ENCODE measurements around the gene LTN1. TPM values are rescaled to one million over a fixed set of nuclear protein-coding genes. Genes with fewer than 3 reads are reported as not detected.

LTN1 gene
- total RNA-seq, 1 experiment from 2014 or later, result 18.7 TPM

DNA sequence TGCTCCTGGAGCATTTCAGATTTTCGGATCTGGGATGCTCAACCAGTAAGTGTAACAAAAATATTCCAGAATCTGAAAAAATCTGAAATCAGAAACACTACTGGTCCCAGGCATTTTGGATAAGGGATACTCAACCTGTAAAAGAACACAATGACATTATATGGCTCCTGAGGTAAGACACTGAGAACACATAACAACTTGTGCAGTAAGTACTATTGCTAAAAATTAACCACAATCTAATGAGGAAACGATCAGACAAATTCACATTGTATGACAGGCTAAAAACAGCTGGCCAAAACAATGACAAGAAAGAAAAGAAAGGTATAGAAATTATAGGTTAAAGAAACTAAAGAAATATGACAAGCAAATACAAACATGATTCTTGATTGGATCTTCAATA is 54.9 kb downstream of the LTN1 start:
- POLR2A ChIA-PET (ENCODE audit: unreplicated experiment), result no interaction called here

DNA sequence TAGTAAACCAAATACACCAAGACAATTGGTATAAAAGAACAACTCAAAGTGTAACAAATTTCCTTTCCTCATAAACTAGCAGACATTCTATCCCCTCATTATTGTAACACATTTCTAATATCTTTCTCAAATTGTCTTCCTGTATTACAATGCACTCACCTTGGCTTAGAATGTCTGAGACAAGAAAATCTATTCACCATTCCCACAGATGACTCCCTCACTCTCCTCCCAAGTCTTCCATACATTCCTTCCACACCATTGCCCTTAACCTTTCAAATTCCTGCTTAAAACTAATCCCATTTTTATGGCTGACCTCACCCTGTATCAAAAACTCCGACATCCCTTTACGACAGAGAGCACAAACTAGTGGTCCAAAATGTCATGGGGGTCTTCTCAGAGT is 56.0 kb downstream of the LTN1 start:
- Histone ChIP-seq H3K27me3 (ENCODE audit: insufficient read depth, low read depth) (no peaks in the 10 kb centered on the region), H3K9me3 (ENCODE audit: insufficient read depth, low read depth) (no peaks in the 10 kb centered on the region), H3K79me2 (ENCODE audit: low read depth) (no peaks in the 10 kb centered on the region), H4K20me1 (ENCODE audit: insufficient read depth) (no peaks in the 10 kb centered on the region), H3F3A (ENCODE audit: insufficient read depth, low read depth) (no peaks in the 10 kb centered on the region), H3K9me2 (ENCODE audit: insufficient read depth) (no peaks in the 10 kb centered on the region), H3K4me2 (no peak overlapping the region), H3K4me3 (no peak overlapping the region), H3K27ac (no peak overlapping the region), H2AFZ (no peak overlapping the region), H3K36me3 (ENCODE audit: low read depth) (no peaks in the 10 kb centered on the region), H3K4me1 (replicated peaks; ENCODE audit: insufficient read depth) (no peaks in the 10 kb centered on the region)
- BruUV-seq (replicated peaks), result no TSS peak
- no peak for DNase-seq
- ChIA-PET CTCF (interaction anchor here (0.8 kb wide), 1 partner anchor 191 kb away, joined by 3 read pairs; no protein-coding TSS in a partner anchor), POLR2A (ENCODE audit: unreplicated experiment) (no interaction called here)
- TF ChIP-seq, protein P1, sequence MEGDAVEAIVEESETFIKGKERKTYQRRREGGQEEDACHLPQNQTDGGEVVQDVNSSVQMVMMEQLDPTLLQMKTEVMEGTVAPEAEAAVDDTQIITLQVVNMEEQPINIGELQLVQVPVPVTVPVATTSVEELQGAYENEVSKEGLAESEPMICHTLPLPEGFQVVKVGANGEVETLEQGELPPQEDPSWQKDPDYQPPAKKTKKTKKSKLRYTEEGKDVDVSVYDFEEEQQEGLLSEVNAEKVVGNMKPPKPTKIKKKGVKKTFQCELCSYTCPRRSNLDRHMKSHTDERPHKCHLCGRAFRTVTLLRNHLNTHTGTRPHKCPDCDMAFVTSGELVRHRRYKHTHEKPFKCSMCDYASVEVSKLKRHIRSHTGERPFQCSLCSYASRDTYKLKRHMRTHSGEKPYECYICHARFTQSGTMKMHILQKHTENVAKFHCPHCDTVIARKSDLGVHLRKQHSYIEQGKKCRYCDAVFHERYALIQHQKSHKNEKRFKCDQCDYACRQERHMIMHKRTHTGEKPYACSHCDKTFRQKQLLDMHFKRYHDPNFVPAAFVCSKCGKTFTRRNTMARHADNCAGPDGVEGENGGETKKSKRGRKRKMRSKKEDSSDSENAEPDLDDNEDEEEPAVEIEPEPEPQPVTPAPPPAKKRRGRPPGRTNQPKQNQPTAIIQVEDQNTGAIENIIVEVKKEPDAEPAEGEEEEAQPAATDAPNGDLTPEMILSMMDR (conservative IDR thresholded peaks at IDR 0.05), result no peak
- TF ChIP-seq EZH2 (IDR thresholded peaks at IDR 0.05; ENCODE audit: low read depth), result no peak
- intact Hi-C loops (cut with micrococcal nuclease; ENCODE audit: unreplicated experiment), result no loop called here

More for the DNA sequence above, 54.9 kb downstream of the LTN1 start:
- Histone ChIP-seq H3K27me3 (ENCODE audit: insufficient read depth, low read depth) (no peaks in the 10 kb centered on the region), H3K9me3 (ENCODE audit: insufficient read depth, low read depth) (no peaks in the 10 kb centered on the region), H3K4me3 (no peak overlapping the region), H3K27ac (no peak overlapping the region), H3F3A (ENCODE audit: insufficient read depth, low read depth) (no peaks in the 10 kb centered on the region), H2AFZ (no peak overlapping the region), H3K36me3 (ENCODE audit: low read depth) (no peaks in the 10 kb centered on the region; the same call in 1 of the 2 replicates), H3K4me1 (replicated peaks; ENCODE audit: insufficient read depth) (no peaks in the 10 kb centered on the region), H3K4me2 (no peak overlapping the region), H3K9me2 (ENCODE audit: insufficient read depth) (no peaks in the 10 kb centered on the region), H4K20me1 (ENCODE audit: insufficient read depth) (no peaks in the 10 kb centered on the region), H3K79me2 (ENCODE audit: low read depth) (no peaks in the 10 kb centered on the region)
- no peak for TF ChIP-seq EZH2 (IDR thresholded peaks at IDR 0.05; ENCODE audit: low read depth)
- TF ChIP-seq, protein P1 (conservative IDR thresholded peaks at IDR 0.05), result no peak
- no TSS peak for BruUV-seq (replicated peaks)
- intact Hi-C loops (cut with micrococcal nuclease; ENCODE audit: unreplicated experiment), result no loop called here
- CTCF ChIA-PET, result no interaction called here
- no peak for DNase-seq

DNA sequence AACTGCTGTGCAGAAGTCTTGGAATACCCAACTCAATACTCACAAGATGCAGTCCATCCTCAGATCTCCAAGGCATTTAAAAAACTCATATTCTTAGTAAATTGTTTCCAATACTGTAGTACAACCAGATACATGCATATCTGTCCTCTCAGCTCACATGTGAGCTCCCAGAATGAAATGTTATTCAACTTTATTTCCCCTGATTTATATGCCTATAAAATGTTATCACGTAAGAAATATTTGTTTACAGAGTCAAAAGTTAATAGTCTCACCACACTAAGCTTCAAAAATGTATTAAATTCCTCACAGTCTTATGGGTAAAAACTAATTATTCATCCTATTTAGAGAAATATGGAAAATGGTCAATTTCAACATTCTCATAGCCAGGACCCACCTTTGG is 56.6 kb downstream of the LTN1 start:
- no peaks in the 10 kb centered on the region for H3K4me1 ChIP-seq (replicated peaks; ENCODE audit: insufficient read depth)
- no peak overlapping the region for H3K27ac ChIP-seq
- BruUV-seq (replicated peaks), result no TSS peak
- H4K20me1 ChIP-seq (ENCODE audit: insufficient read depth), result no peaks in the 10 kb centered on the region
- no peaks in the 10 kb centered on the region for H3K9me3 ChIP-seq (ENCODE audit: insufficient read depth, low read depth)
- no peaks in the 10 kb centered on the region for H3F3A ChIP-seq (ENCODE audit: insufficient read depth, low read depth)
- H3K9me2 ChIP-seq (ENCODE audit: insufficient read depth), result no peaks in the 10 kb centered on the region
- H3K79me2 ChIP-seq (ENCODE audit: low read depth), result no peaks in the 10 kb centered on the region
- intact Hi-C loops (cut with micrococcal nuclease; ENCODE audit: unreplicated experiment), result no loop called here
- no peak overlapping the region for H2AFZ ChIP-seq
- H3K4me3 ChIP-seq, result no peak overlapping the region
- H3K36me3 ChIP-seq (ENCODE audit: low read depth), result no peaks in the 10 kb centered on the region
- H3K4me2 ChIP-seq, result no peak overlapping the region
- TF ChIP-seq EZH2 (IDR thresholded peaks at IDR 0.05; ENCODE audit: low read depth), result no peak
- TF ChIP-seq, protein P1 (conservative IDR thresholded peaks at IDR 0.05), result no peak
- CTCF ChIA-PET, result interaction anchor here (0.8 kb wide), 1 partner anchor 191 kb away, joined by 3 read pairs; no protein-coding TSS in a partner anchor
- no peak for DNase-seq
- no peaks in the 10 kb centered on the region for H3K27me3 ChIP-seq (ENCODE audit: insufficient read depth, low read depth)
- POLR2A ChIA-PET (ENCODE audit: unreplicated experiment), result no interaction called here

Measured in PC-9 (cell line).